Transverse colon (tissue), 3 donors: ENCODE measurements around the gene EID3.

Experiments used
- EP300 ChIP-seq: sonication (generic); formaldehyde crosslinking; IDR thresholded peaks from one replicate; pipeline ENCODE4 v1.6.1; 2017; ENCODE audit warnings: antibody characterized with exemption, low read depth
- POLR2A ChIP-seq: fragments of 450-650 bp; IDR thresholded peaks from one replicate; pipeline ENCODE4 v1.6.1; 2016; ENCODE audit warnings: antibody characterized with exemption, mild to moderate bottlenecking, moderate library complexity
- TF ChIP-seq, protein P1 (sequence below), 5 experiments: fragments of 200-600 bp in 3 of 5; fragments of 450-650 bp in 2 of 5; sonication (generic) in 3 of 5; IDR thresholded peaks; 1 replicate in 2 of 5; 2 replicates in 3 of 5; pipeline ENCODE4 v1.5.1; 2016 to 2017; ENCODE audit warnings: antibody characterized with exemption in 5 of 5, inconsistent platforms in 3 of 5, mild to moderate bottlenecking in 2 of 5, moderate library complexity in 1 of 5

DNA sequence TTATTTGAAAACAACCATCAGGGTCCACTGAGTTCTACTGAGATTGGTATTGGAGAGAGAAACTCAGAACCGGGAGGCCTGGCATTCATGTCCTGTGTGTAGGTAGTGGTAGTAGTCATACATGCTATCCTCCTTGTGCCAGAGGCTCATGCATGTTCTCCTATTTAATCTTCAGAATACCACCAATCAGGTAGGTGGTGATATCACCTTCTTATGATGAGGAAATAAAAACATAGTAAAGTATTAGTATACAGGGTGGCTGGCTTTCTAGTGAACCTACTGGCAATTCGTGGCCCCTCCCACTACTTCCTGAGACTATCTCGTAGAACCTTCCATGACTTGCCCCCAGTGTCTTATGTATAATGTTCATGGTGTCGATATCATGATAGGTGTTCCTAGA is 40.5 kb upstream of the EID3 start:
- TF ChIP-seq, protein P1, sequence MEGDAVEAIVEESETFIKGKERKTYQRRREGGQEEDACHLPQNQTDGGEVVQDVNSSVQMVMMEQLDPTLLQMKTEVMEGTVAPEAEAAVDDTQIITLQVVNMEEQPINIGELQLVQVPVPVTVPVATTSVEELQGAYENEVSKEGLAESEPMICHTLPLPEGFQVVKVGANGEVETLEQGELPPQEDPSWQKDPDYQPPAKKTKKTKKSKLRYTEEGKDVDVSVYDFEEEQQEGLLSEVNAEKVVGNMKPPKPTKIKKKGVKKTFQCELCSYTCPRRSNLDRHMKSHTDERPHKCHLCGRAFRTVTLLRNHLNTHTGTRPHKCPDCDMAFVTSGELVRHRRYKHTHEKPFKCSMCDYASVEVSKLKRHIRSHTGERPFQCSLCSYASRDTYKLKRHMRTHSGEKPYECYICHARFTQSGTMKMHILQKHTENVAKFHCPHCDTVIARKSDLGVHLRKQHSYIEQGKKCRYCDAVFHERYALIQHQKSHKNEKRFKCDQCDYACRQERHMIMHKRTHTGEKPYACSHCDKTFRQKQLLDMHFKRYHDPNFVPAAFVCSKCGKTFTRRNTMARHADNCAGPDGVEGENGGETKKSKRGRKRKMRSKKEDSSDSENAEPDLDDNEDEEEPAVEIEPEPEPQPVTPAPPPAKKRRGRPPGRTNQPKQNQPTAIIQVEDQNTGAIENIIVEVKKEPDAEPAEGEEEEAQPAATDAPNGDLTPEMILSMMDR (IDR thresholded peaks at IDR 0.05) = no peak
- TF ChIP-seq POLR2A = no peak
- TF ChIP-seq EP300 = no peak
